ENCODE results near the gene JPH2.
A peak's percentile ranks its signal among the peaks of the same experiment; 100 is the strongest.

JPH2 gene

DNA sequence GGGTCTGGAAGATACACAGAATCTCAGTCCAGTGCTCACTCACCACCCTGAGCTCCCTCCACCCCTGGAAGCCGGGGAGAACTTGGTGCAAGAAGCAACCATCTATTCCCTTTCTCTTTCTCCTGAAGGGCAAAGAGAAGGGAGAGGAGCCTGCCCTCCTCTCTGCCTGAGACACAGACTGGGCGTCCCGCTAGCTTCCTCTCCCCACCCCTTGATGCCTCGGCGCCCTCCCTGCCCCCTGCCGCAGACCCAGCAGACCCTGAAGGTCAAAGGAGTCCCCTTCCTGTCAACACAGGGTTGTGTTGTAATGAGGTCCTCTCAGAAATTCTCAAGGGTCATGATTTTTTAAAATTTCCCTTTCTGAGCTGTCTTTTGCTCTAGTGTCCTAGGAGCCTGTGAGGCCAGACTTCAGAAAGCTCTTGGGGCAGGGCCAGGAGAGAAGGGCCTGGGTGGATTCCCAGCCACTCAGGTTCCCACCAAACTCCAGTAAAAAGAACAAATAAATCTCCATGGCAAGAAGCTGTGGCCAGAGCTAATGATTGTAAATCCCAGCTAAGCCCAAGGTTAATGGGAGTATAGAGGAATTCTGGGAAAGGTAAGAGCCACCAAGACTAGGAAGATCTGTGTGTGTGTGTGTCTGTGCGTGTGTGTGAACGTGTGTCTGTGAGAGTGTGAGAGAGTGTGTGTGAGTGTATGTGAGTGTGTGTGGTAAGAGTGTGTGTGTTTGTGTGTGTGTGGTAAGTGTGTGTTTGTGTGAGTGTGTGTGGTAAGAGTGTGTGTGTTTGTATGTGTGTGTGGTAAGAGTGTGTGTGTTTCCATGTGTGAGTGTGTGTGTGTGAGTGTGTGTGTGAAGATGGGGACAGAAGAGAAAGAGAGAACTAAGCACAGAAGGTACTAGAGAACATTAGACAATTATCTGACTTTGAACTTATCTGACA, 1.1 kb upstream of the JPH2 start:
- ATAC-seq (no peak), DNase-seq (no peak)

GRCh38 chr20:44186674-44187053, 324 bp downstream of the JPH2 start:
- DNase-seq (no peak), ATAC-seq (peak; percentile 16)

- no peak for ATAC-seq
- DNase-seq, result no peak
Measured at GRCh38 chr20:44186201-44186600, 787 bp downstream of the JPH2 start.

- ATAC-seq (no peak), DNase-seq (no peak)
Measured at GRCh38 chr20:44185574-44185973, 1.4 kb downstream of the JPH2 start.

- DNase-seq, result no peak
- ATAC-seq, result no peak
Measured at GRCh38 chr20:44183282-44183681, 3.7 kb downstream of the JPH2 start.

DNA sequence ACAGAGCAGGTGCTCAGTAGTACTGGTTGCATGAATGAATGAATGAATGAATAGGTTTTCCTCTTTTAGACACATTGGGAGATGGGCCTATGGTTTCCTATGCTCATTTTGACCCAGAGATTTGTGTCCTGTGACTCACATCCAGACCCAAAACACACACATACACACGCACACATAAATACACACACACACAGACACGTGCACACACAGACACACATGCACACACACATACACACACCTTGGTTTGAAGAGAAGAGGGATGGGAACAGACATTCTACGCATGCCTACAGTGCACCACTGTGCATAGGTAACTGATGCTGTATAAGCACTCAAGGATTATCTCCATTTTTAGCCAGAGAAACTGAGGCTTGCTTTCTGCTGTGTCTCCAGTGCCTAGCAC, 4.1 kb downstream of the JPH2 start:
- DNase-seq, result no peak
- no peak for ATAC-seq

DNA sequence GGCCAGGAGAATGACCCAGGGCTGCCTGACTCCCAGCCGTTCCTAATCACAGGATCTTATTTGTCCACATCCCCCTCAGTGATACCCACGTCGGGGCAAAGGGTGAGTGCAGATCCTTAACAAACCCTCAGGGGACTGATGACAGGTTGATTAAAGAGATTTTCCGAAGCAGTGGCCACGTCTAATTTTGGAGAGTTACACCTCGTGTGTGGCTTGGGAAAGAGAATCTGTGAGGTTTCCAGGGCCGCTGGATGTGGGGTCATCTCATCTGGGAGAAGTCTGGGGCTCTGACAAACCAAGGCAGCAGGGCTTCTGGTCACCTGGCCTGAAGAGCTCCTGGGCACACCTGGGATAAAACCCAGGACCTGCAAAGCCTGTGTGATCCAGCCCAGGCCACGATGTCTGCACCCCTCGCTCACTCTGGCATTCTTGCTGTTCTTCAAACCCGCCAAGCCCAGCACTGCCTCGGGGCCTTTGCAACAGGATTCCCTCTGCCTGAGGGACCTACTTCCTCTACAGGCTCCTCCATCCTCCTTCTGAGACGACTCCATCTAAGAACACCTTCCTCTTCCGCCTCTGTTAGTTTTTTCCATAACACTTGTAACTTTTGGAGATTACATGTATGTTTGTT, 4.7 kb downstream of the JPH2 start:
- DNase-seq, result no peak
- ATAC-seq, result no peak

DNA sequence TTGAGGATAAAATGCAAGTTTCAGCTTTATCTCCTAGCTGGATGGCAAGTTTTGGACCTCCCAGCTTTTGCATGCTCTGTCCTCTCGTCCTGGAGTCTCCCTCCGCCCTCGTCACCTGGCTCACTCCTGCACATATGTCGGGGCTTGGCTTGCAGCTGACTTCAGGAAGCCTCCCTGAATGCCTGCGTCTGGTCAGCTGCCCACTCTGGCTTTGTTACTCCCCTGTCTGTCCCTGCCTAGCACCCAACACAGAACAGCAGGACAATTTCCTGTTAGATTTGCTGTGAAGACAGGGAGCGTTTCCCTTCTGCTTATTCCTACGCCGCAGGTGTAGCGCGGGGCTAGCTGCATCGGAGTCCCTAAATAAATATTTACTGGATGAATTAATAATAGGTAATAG, 5.4 kb downstream of the JPH2 start:
- DNase-seq, result no peak

DNA sequence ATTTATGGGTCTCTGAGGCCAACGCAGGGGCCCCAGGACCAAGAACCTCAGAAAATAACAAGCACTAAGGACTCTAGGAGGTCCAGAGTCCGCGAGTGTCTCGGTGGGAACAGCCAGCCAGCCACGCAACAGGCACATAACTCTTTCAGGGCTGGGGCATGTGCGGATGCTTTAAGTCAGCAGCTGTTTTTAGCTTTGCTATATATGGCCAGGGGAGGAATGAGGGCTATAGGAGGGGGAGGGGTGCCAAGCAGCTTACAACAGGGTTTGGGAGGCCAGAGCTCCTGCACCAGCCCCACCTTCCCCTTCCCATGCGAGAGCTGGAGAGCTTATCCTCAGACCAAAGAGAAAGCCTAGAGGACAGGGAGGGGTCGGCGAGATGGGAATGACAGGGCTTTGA, 6.2 kb downstream of the JPH2 start:
- no peak for ATAC-seq
- DNase-seq, result no peak

More for the DNA sequence above, 5.4 kb downstream of the JPH2 start:
- ATAC-seq, result no peak

DNA sequence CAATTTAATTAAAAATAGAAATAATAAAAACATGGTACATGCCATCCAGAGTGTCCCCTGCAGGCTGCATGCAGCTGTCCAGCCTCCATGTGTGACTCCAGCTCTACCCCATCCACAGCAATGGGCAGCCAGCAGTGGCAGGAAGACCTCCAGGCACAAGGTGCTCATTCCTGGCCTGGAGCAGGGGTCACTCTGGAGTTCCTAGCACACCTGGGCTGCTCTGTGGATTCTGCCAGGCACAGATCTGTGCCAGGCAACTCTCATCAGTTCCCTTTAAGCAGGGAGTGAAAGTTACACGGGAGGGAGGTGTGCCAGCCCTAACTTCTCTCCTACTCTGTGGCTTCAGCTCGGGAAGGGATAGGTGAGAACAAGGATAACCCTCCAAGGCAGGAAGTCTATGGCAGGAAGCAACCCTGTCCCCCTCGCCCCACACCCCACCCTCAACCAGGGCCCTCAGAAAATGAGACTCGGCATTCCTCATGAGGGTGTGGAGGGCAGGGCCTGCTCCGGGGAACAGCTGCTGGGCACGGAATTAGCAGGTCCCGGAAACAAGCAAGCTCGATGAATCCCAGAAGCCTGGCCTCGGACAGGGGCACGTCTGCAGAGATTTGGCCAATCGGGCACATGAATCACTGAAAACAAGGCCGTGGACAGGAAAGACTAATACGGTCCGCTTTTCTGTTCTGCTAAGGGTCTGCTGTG, 10.0 kb downstream of the JPH2 start:
- DNase-seq (no peak), ATAC-seq (no peak)

- DNase-seq, result no peak
- no peak for ATAC-seq
Measured at GRCh38 chr20:44174996-44175765, 11.8 kb downstream of the JPH2 start.

- ATAC-seq, result no peak
- no peak for DNase-seq
Measured at GRCh38 chr20:44173846-44174245, 13.1 kb downstream of the JPH2 start.

DNA sequence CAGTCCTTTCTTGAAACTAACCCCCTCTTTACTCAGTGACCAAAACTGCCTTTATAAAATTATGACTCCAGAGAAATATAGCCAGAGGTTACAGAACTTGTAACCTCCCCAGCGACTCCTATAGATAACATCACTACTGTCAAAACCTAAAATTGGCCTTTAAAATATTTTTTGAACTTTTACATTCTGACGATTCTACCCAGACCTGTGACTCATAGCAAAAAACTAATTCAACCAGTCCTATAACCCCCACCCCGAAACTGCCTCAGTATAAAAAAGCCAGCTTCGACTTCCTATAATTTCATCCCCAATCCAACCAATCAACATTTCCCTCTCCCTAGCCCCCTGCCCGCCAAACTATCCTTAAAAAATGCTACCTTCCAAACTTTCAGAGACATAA, 13.9 kb downstream of the JPH2 start:
- DNase-seq (no peak), ATAC-seq (no peak)

DNA sequence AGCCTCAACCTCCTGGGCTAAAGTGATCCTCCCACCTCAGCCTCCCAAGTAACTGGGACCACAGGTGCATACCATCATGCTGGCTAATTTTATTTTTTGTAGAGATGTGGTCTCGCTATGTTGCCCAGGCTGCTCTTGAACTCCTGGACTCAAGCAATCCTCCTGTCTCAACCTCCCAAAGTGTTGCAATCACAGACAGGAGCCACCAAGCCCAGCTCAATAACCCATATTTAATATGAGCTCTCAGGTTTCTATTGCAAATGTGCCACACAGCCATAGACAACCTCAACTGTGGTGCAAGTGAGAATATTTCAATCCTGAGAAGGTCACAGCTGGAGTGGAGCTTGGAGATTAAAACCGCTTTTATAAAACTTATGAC, 14.4 kb downstream of the JPH2 start:
- DNase-seq, result no peak
- no peak for ATAC-seq

GRCh38 chr20:44171775-44172571, 15.0 kb downstream of the JPH2 start:
- no peak for ATAC-seq

GRCh38 chr20:44170816-44171410, 16.1 kb downstream of the JPH2 start:
- no peak for ATAC-seq

More at GRCh38 chr20:44171775-44172571, 15.0 kb downstream of the JPH2 start:
- no peak for DNase-seq

GRCh38 chr20:44167736-44168135, 19.3 kb downstream of the JPH2 start:
- no peak for DNase-seq
- no peak for ATAC-seq

More at GRCh38 chr20:44170816-44171410, 16.1 kb downstream of the JPH2 start:
- DNase-seq, result no peak

GRCh38 chr20:44166477-44166876, 20.5 kb downstream of the JPH2 start:
- no peak for DNase-seq
- no peak for ATAC-seq

- no peak for ATAC-seq
- DNase-seq, result no peak
Measured at GRCh38 chr20:44166008-44166407, 21.0 kb downstream of the JPH2 start.

- no peak for DNase-seq
- no peak for ATAC-seq
Measured at GRCh38 chr20:44160133-44160532, 26.9 kb downstream of the JPH2 start.

DNA sequence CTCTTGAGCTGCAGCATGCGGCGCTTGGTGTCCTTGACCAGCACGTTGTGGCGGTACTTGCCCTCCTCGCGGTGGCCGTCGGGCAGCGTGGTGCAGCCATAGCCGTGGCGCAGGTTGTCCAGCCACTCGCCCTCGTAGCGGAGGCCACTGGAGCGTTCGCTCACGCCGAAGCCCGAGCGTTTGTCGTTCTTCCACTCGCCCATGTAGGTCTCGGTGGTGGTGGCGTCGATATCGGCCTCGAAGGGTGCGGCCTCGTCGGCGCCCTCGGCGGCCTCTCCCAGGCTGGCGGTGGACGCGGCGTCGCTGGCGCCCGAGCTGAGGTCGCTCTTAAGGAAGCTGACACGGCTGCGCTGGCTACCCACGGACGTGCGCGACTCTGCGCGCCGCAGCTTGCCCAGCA, 27.3 kb downstream of the JPH2 start:
- DNase-seq (no peak), ATAC-seq (no peak)
